Smooth muscle cell (in vitro differentiated cells): Measurements from ENCODE around the gene INO80B. TPM values are rescaled to one million over a fixed set of nuclear protein-coding genes. Genes with fewer than 3 reads are reported as not detected.

Experiments used
- DNase-seq: peaks from one replicate; lab custom pipeline; 2025; ENCODE audit not compliant: unreplicated experiment; lab: John Stamatoyannopoulos, UW
- H2AFZ ChIP-seq: fragments of 200-600 bp; sonication (generic); 2 replicates; pipeline ENCODE4 v1.6.0; 2016; ENCODE audit warnings: antibody characterized with exemption, low read depth, mild to moderate bottlenecking
- H3F3A ChIP-seq: fragments of 200-600 bp; sonication (generic); 2 replicates; pipeline ENCODE4 v1.6.0; 2017; ENCODE audit warnings: antibody characterized with exemption, low read depth
- H3K27ac ChIP-seq: fragments of 200-600 bp; sonication (generic); 2 replicates; pipeline ENCODE4 v1.5.1; 2016; ENCODE audit warnings: low read depth, mild to moderate bottlenecking
- H3K27me3 ChIP-seq: fragments of 200-600 bp; sonication (generic); 2 replicates; pipeline ENCODE4 v1.6.1; 2016; ENCODE audit warnings: low read depth, mild to moderate bottlenecking
- H3K36me3 ChIP-seq: fragments of 200-600 bp; sonication (generic); 2 replicates; pipeline ENCODE4 v1.5.1; 2016; ENCODE audit warnings: low read depth
- H3K4me1 ChIP-seq: fragments of 200-600 bp; sonication (generic); 2 replicates; pipeline ENCODE4 v1.5.1; 2016; ENCODE audit warnings: low read depth
- H3K4me2 ChIP-seq: fragments of 200-600 bp; sonication (generic); 2 replicates; pipeline ENCODE4 v1.6.0; 2016; ENCODE audit warnings: mild to moderate bottlenecking
- H3K4me3 ChIP-seq: fragments of 200-600 bp; sonication (generic); 2 replicates; pipeline ENCODE4 v1.5.1; 2016; ENCODE audit warnings: mild to moderate bottlenecking
- H3K79me2 ChIP-seq: fragments of 200-600 bp; sonication (generic); 2 replicates; pipeline ENCODE4 v1.6.0; 2016; ENCODE audit warnings: low read depth, mild to moderate bottlenecking
- H3K9ac ChIP-seq: fragments of 200-600 bp; sonication (generic); 2 replicates; pipeline ENCODE4 v1.6.0; 2016; ENCODE audit warnings: low read depth
- H3K9me3 ChIP-seq: fragments of 200-600 bp; sonication (generic); replicated peaks from 2 replicates; pipeline ENCODE4 v1.5.1; 2016; ENCODE audit warnings: low read depth
- H4K20me1 ChIP-seq: fragments of 200-600 bp; sonication (generic); 2 replicates; pipeline ENCODE4 v1.6.0; 2016; ENCODE audit warnings: low read depth
- WGBS: methylation state at CpG from one replicate; pipeline ENCODE4 v1.1.7; 2016; ENCODE audit warnings: low lambda C conversion rate; 5-methylcytosine and 5-hydroxymethylcytosine counted together
- polyA plus RNA-seq: library from polyadenylated mRNA; unstranded; fragments of >200 nt; fragmentation: Nextera tagmentation; extraction: Ambion mirVana; gene quantifications from 2 replicates; pipeline ENCODE4 v1.2.1, GENCODE V29; 2016
- total RNA-seq: library from RNA; depleted of rRNA; stranded (reverse); fragments of >200 nt; gene quantifications from 2 replicates; pipeline ENCODE4 v1.2.3, GENCODE V29; 2014
- TF ChIP-seq, protein P1 (sequence below): fragments of 200-600 bp; sonication (generic); IDR thresholded peaks from 2 replicates; pipeline ENCODE4 v1.5.1; 2017; ENCODE audit warnings: borderline replicate concordance, mild to moderate bottlenecking, antibody characterized with exemption; ENCODE audit not compliant: insufficient read depth, poor library complexity, severe bottlenecking

INO80B gene
- total and polyA plus RNA-seq, 2 experiments from 2014 or later, result 4.7 to 10.4 TPM

DNA sequence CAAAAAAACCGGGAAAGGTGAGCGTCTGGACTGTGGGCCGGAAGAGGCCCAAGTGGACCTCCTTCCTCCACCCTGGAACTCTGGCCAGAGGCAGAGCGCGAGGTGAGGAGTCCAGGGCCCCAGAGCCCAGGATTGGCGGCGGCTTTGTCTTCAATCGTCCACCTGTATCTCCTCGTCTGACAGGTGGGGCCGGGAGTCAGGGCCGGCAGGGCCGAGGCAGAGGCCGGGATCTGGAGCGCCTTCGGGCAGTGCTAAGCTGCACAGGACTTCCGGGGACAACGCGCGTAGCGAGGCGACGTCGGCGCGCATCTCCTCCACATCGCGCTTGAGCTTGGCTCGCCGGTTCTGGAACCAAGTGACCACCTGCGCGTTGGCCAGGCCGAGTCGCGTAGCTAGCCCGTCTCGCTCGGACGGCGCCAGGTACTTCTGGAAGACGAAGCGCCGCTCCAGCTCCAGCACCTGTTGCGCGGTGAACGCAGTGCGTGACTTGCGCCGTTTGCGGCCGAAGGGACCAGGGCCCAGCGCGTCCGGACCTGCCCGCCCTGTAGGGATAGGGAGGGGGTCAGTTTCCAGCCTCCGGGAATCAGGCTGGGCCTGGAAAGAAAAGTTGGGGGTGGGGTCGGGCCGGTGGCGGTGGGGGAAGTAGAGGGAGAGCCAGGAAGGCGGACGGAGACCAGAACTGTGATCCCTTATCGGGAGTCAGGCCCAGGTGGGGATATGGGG is 43.1 kb downstream of the INO80B start:
- Histone ChIP-seq H3K9ac (no peak overlapping the region), H3K79me2 (no peaks in the 10 kb centered on the region), H4K20me1 (no peaks in the 10 kb centered on the region), H3K9me3 (no peaks in the 10 kb centered on the region), H2AFZ (no peak overlapping the region), H3K27ac (no peak overlapping the region), H3K4me3 (peak overlapping the region; percentile 46), H3K36me3 (no peaks in the 10 kb centered on the region), H3K4me2 (peak overlapping the region; percentile 88), H3F3A (peaks cover 5% of the 10 kb centered on the region), H3K4me1 (peaks cover 27% of the 10 kb centered on the region), H3K27me3 (peaks cover 49% of the 10 kb centered on the region)
- TF ChIP-seq, protein P1, sequence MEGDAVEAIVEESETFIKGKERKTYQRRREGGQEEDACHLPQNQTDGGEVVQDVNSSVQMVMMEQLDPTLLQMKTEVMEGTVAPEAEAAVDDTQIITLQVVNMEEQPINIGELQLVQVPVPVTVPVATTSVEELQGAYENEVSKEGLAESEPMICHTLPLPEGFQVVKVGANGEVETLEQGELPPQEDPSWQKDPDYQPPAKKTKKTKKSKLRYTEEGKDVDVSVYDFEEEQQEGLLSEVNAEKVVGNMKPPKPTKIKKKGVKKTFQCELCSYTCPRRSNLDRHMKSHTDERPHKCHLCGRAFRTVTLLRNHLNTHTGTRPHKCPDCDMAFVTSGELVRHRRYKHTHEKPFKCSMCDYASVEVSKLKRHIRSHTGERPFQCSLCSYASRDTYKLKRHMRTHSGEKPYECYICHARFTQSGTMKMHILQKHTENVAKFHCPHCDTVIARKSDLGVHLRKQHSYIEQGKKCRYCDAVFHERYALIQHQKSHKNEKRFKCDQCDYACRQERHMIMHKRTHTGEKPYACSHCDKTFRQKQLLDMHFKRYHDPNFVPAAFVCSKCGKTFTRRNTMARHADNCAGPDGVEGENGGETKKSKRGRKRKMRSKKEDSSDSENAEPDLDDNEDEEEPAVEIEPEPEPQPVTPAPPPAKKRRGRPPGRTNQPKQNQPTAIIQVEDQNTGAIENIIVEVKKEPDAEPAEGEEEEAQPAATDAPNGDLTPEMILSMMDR, result no peak
- WGBS, result 2% methylated on average over 61 of the region's 61 CpGs
- DNase-seq, result no peak

DNA sequence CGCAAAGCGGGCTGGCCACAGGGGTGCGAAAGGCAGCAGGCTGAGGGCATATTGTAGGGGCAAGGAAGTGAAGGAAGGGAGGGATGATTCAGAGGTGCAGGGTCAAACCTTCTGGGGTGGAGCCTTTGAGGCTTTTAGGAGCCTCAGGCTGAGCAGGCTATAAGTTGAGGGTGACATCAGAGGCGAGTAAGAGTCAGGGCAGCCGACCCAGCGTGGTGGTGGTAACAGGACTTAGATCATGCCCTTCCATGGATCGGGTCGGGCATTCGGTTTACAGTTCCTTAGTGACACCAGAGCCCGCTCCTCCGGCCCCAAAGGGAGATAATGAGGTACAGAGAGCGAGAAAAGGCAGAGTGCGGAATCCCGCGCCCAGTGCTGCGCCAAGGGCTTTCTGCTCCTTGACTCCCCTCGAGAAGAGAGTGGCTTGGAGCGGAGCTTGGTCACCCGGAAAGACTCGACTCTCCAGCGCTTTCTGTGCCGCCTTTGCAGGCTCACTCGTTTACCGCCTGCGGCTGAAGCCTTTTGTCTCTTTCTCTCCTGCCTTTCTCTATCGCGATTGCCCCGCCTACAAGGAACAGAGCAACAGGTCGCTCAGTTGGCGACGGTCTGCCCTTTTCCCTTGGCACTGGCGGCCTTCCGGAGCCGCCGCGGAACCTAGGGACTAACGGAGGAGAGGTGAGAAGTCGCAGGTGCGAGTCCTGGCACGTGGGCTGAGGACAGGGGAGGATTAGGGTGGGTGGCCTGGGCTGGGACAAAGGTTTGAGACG is 43.8 kb downstream of the INO80B start:
- H3K79me2 ChIP-seq, result no peaks in the 10 kb centered on the region
- H3K4me1 ChIP-seq, result peaks cover 27% of the 10 kb centered on the region
- DNase-seq, result no peak
- H3K27me3 ChIP-seq, result peaks cover 49% of the 10 kb centered on the region
- H3K9me3 ChIP-seq, result no peaks in the 10 kb centered on the region
- peak overlapping the region; percentile 88 for H3K4me2 ChIP-seq
- no peak overlapping the region for H3K27ac ChIP-seq
- H3K9ac ChIP-seq, result no peak overlapping the region
- WGBS, result 2% methylated on average over 41 of the region's 41 CpGs
- no peak overlapping the region for H2AFZ ChIP-seq
- H4K20me1 ChIP-seq, result no peaks in the 10 kb centered on the region
- peak overlapping the region; percentile 46 for H3K4me3 ChIP-seq
- H3K36me3 ChIP-seq, result no peaks in the 10 kb centered on the region
- TF ChIP-seq, protein P1, result no peak
- peaks cover 5% of the 10 kb centered on the region for H3F3A ChIP-seq

DNA sequence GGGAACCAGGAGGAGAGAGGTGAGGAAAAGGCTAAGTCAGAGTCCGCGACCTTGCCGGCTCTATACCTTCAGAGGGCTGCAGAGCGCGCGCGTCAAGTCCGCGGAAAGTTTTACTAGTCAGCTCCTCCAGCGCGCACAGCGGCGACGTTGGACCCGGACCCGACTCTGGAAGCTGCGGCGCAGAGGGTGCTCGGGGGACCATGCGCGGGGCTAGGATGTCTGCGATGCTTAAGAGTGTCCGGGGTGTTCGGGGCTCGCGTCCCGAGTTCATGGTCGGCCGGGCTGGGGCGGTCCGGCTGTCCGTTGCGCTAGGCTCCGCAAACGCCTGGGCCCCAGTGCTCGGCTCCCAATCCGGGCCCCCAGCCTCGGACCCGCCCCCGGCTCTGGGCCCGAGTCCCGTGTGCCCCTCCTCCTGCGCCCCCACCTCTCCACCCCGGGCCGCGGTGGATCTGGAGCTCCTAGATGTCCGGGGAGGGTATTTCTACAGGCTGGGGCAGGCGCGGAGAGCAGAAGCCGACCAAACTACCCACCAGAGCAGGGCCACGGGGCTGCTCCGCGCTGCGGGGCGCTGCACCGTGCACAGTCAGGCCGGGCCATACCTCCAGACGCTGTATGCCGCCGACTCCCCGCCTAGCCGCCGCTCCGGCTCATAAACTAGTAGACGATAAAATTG is 44.5 kb downstream of the INO80B start, which contains the start of gene LBX2:
LBX2 (minus strand) TSS at position 337 of the 673 bp plus-strand sequence; CDS start at position 271, 66 bp downstream.
- peaks cover 9% of the 10 kb centered on the region for H3F3A ChIP-seq
- no peak within 1 kb of the TSS for H3K9ac ChIP-seq
- no peak for DNase-seq
- H3K4me2 ChIP-seq, result peak within 1 kb of the TSS; percentile 88
- peak within 1 kb of the TSS; percentile 46 for H3K4me3 ChIP-seq
- WGBS, result 2% methylated on average over 62 of the region's 65 CpGs
- TF ChIP-seq, protein P1, result no peak
- H3K27ac ChIP-seq, result no peak within 1 kb of the TSS
- peaks cover 27% of the 10 kb centered on the region for H3K4me1 ChIP-seq
- H2AFZ ChIP-seq, result no peak within 1 kb of the TSS
- H4K20me1 ChIP-seq, result no peaks in the 10 kb centered on the region
- H3K36me3 ChIP-seq, result no peaks in the 10 kb centered on the region
- peaks cover 49% of the 10 kb centered on the region for H3K27me3 ChIP-seq
- no peaks in the 10 kb centered on the region for H3K9me3 ChIP-seq
- no peaks in the 10 kb centered on the region for H3K79me2 ChIP-seq
